ENCODE results near the gene KPNA5. TPM values are rescaled to one million over a fixed set of nuclear protein-coding genes. Genes with fewer than 3 reads are reported as not detected.

Gene KPNA5
- total RNA-seq, 1 experiment from 2014 or later, result 10.5 TPM

DNA sequence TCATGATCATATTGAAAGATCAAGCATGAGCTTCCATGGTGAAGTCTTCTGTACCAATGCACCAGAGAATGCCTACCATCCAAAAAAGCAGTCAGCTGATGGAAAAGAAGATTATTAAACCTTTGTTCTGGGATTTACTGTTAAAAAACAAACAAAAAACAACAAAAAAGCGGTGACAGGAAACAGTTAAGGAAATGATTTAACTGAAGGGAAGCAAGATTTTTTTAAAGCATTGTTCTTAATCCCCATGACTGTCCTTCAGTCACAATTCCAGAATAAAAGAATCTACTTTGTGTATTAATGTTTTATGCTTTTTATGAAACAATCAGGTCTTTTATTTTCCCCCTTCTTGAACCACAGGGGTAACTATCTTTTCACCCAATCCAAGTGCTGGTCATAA lies 60.6 kb downstream of the KPNA5 start:
- Histone ChIP-seq H3K4me2 (ENCODE audit: insufficient read depth, insufficient read length, low read length) (no peak overlapping the region), H3K27me3 (ENCODE audit: insufficient read depth, low read length) (no peaks in the 10 kb centered on the region), H3K79me1 (ENCODE audit: insufficient read depth, low read depth, low read length, poor library complexity, severe bottlenecking) (no peaks in the 10 kb centered on the region), H2BK15ac (ENCODE audit: low read depth, low read length) (no peak overlapping the region), H3K27ac (ENCODE audit: insufficient read length, low read depth, low read length) (no peak overlapping the region), H3K14ac (ENCODE audit: insufficient read depth, low read length) (no peak overlapping the region), H3K4ac (ENCODE audit: low read depth, low read length) (no peak overlapping the region), H3K79me2 (ENCODE audit: insufficient read depth, low read length) (no peaks in the 10 kb centered on the region), H4K20me1 (ENCODE audit: control insufficient read depth, insufficient read depth, insufficient read length) (no peaks in the 10 kb centered on the region), H2AFZ (ENCODE audit: low read length) (no peak overlapping the region), H2BK5ac (ENCODE audit: insufficient read length, low read length) (no peak overlapping the region), H2BK20ac (ENCODE audit: low read depth, low read length, poor library complexity, severe bottlenecking) (no peak overlapping the region), H4K5ac (ENCODE audit: insufficient read length, low read depth, low read length) (no peak overlapping the region), H3K23me2 (ENCODE audit: insufficient read length, low read depth, low read length, poor library complexity, severe bottlenecking) (no peaks in the 10 kb centered on the region), H4K8ac (replicated peaks; ENCODE audit: insufficient read length, low read depth, low read length) (no peak overlapping the region), H2AK5ac (ENCODE audit: insufficient read length, low read length) (no peak overlapping the region), H3K56ac (ENCODE audit: insufficient read length, low read depth, low read length) (no peak overlapping the region), H3K4me1 (ENCODE audit: insufficient read depth, low read length) (no peaks in the 10 kb centered on the region), H2BK120ac (ENCODE audit: low read depth, low read length, poor library complexity, severe bottlenecking) (no peak overlapping the region), H3K23ac (ENCODE audit: insufficient read length, low read depth, low read length) (no peak overlapping the region), H3K9ac (ENCODE audit: extremely low read depth, insufficient read length, low read length) (no peak overlapping the region), H3T11ph (ENCODE audit: low read length) (no peak overlapping the region), H2BK12ac (ENCODE audit: insufficient read length, low read depth, low read length) (no peak overlapping the region), H4K91ac (ENCODE audit: insufficient read length, low read depth, low read length) (no peak overlapping the region), H3K9me3 (ENCODE audit: control insufficient read depth, low read depth, low read length) (no peaks in the 10 kb centered on the region), H3K18ac (ENCODE audit: insufficient read length, low read depth, low read length) (no peak overlapping the region)
- Mint-ChIP-seq H3K36me3 (ENCODE audit: insufficient read depth in 1 of 3, low read depth in 3 of 3) (peaks cover 17 to 21% (median 17%) of the 10 kb centered on the region in 3 experiments; a peak in 6 of 7 replicates), H3K4me3 (no peak overlapping the region), H3K27ac (no peak overlapping the region), H3K27me3 (ENCODE audit: low read depth) (peaks cover 4% of the 10 kb centered on the region; the same call in 1 of the 2 replicates), H3K9me3 (peaks cover 17 to 21% of the 10 kb centered on the region in 2 experiments), H3K4me1 (peaks cover 0 to 5% of the 10 kb centered on the region in 2 experiments; a peak in 2 of 4 replicates)
- no CpG with 5 or more reads among the region's 1 CpG for WGBS (ENCODE audit: extremely low coverage, insufficient read length, low lambda C conversion rate)
- TF ChIP-seq, protein P1, sequence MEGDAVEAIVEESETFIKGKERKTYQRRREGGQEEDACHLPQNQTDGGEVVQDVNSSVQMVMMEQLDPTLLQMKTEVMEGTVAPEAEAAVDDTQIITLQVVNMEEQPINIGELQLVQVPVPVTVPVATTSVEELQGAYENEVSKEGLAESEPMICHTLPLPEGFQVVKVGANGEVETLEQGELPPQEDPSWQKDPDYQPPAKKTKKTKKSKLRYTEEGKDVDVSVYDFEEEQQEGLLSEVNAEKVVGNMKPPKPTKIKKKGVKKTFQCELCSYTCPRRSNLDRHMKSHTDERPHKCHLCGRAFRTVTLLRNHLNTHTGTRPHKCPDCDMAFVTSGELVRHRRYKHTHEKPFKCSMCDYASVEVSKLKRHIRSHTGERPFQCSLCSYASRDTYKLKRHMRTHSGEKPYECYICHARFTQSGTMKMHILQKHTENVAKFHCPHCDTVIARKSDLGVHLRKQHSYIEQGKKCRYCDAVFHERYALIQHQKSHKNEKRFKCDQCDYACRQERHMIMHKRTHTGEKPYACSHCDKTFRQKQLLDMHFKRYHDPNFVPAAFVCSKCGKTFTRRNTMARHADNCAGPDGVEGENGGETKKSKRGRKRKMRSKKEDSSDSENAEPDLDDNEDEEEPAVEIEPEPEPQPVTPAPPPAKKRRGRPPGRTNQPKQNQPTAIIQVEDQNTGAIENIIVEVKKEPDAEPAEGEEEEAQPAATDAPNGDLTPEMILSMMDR (conservative IDR thresholded peaks at IDR 0.05), result no peak
- DNase-seq, result no peak

Measured in H9 (cell line).